ENCODE results near the gene DAPK2.

Gene DAPK2

GRCh38 chr15:63860555-63860954 lies 185.7 kb downstream of the DAPK2 start:
- Histone ChIP-seq H3K4me1 (ENCODE audit: low read length) (no peaks in the 10 kb centered on the region), H2AFZ (ENCODE audit: low read length) (no peak overlapping the region), H3K9ac (ENCODE audit: low read length) (no peak overlapping the region), H3K36me3 (replicated peaks; ENCODE audit: insufficient read depth, low read length) (no peaks in the 10 kb centered on the region), H3K9me3 (replicated peaks; ENCODE audit: insufficient read depth, low read length) (no peaks in the 10 kb centered on the region), H3K9me2 (replicated peaks; ENCODE audit: insufficient read depth, low read length) (no peaks in the 10 kb centered on the region), H3K27me3 (replicated peaks; ENCODE audit: insufficient read depth, low read length) (no peaks in the 10 kb centered on the region), H3K27ac (ENCODE audit: low read length) (no peak overlapping the region), H4K20me1 (ENCODE audit: insufficient read depth, low read length) (no peaks in the 10 kb centered on the region), H3F3A (ENCODE audit: insufficient read depth, low read length) (no peaks in the 10 kb centered on the region), H3K4me3 (ENCODE audit: low read length) (no peak overlapping the region), H3K79me2 (ENCODE audit: low read length) (no peaks in the 10 kb centered on the region), H3K4me2 (ENCODE audit: low read depth, low read length) (no peak overlapping the region)
- DNase-seq, result no peak
- TF ChIP-seq CTCF (IDR thresholded peaks at IDR 0.05; ENCODE audit: low read length) (no peak), EZH2phosphoT487 (IDR thresholded peaks at IDR 0.05; ENCODE audit: low read length) (no peak), EZH2 (optimal IDR thresholded peaks at IDR 0.05; ENCODE audit: low read depth, low read length) (no peak)

GRCh38 chr15:63860155-63860554 lies 186.1 kb downstream of the DAPK2 start:
- Histone ChIP-seq H3K9me3 (replicated peaks; ENCODE audit: insufficient read depth, low read length) (no peaks in the 10 kb centered on the region), H3K4me1 (ENCODE audit: low read length) (no peaks in the 10 kb centered on the region), H3K79me2 (ENCODE audit: low read length) (no peaks in the 10 kb centered on the region), H3F3A (ENCODE audit: insufficient read depth, low read length) (no peaks in the 10 kb centered on the region), H3K36me3 (replicated peaks; ENCODE audit: insufficient read depth, low read length) (no peaks in the 10 kb centered on the region), H4K20me1 (ENCODE audit: insufficient read depth, low read length) (no peaks in the 10 kb centered on the region), H3K27ac (ENCODE audit: low read length) (no peak overlapping the region), H3K27me3 (replicated peaks; ENCODE audit: insufficient read depth, low read length) (no peaks in the 10 kb centered on the region), H3K9me2 (replicated peaks; ENCODE audit: insufficient read depth, low read length) (no peaks in the 10 kb centered on the region), H2AFZ (ENCODE audit: low read length) (no peak overlapping the region), H3K9ac (ENCODE audit: low read length) (no peak overlapping the region), H3K4me2 (ENCODE audit: low read depth, low read length) (no peak overlapping the region), H3K4me3 (ENCODE audit: low read length) (no peak overlapping the region)
- DNase-seq, result peak; percentile 27
- TF ChIP-seq EZH2phosphoT487 (IDR thresholded peaks at IDR 0.05; ENCODE audit: low read length) (no peak), EZH2 (optimal IDR thresholded peaks at IDR 0.05; ENCODE audit: low read depth, low read length) (no peak), CTCF (IDR thresholded peaks at IDR 0.05; ENCODE audit: low read length) (no peak)

GRCh38 chr15:63858881-63859280 lies 187.4 kb downstream of the DAPK2 start:
- Histone ChIP-seq H3K9me2 (replicated peaks; ENCODE audit: insufficient read depth, low read length) (no peaks in the 10 kb centered on the region), H3F3A (ENCODE audit: insufficient read depth, low read length) (no peaks in the 10 kb centered on the region), H3K4me3 (ENCODE audit: low read length) (no peak overlapping the region), H3K9me3 (replicated peaks; ENCODE audit: insufficient read depth, low read length) (no peaks in the 10 kb centered on the region), H3K36me3 (replicated peaks; ENCODE audit: insufficient read depth, low read length) (no peaks in the 10 kb centered on the region), H3K4me2 (ENCODE audit: low read depth, low read length) (no peak overlapping the region), H3K4me1 (ENCODE audit: low read length) (no peaks in the 10 kb centered on the region), H3K79me2 (ENCODE audit: low read length) (no peaks in the 10 kb centered on the region), H3K27ac (ENCODE audit: low read length) (no peak overlapping the region), H3K9ac (ENCODE audit: low read length) (no peak overlapping the region), H4K20me1 (ENCODE audit: insufficient read depth, low read length) (no peaks in the 10 kb centered on the region), H2AFZ (ENCODE audit: low read length) (no peak overlapping the region), H3K27me3 (replicated peaks; ENCODE audit: insufficient read depth, low read length) (no peaks in the 10 kb centered on the region)
- TF ChIP-seq EZH2 (optimal IDR thresholded peaks at IDR 0.05; ENCODE audit: low read depth, low read length) (no peak), EZH2phosphoT487 (IDR thresholded peaks at IDR 0.05; ENCODE audit: low read length) (no peak), CTCF (IDR thresholded peaks at IDR 0.05; ENCODE audit: low read length) (no peak)
- no peak for DNase-seq
